NCI-H510A treated with DMSO at 0.1 percent for 48 hours (cell line): ENCODE measurements around the gene IPPK.

Source experiments
- DNase-seq: peaks from one replicate; lab custom pipeline; 2025; lab: John Stamatoyannopoulos, UW

Gene IPPK

GRCh38 chr9:92669890-92670708, at the start of gene IPPK:
IPPK (minus strand) TSS chr9:92670131; CDS start chr9:92669988, 143 bp downstream.
- peak; percentile 94 for DNase-seq

- no peak for DNase-seq
Observed at GRCh38 chr9:92719028-92719647, 49.2 kb upstream of the IPPK start.

GRCh38 chr9:92718086-92719001, 48.4 kb upstream of the IPPK start:
- DNase-seq, result no peak

GRCh38 chr9:92717201-92718085, 47.5 kb upstream of the IPPK start:
- DNase-seq, result no peak

- peak; percentile 19 for DNase-seq
Observed at GRCh38 chr9:92716557-92716956, 46.6 kb upstream of the IPPK start.

GRCh38 chr9:92715488-92716231, 45.7 kb upstream of the IPPK start:
- no peak for DNase-seq

- no peak for DNase-seq
Observed at GRCh38 chr9:92714787-92715487, 45.0 kb upstream of the IPPK start.

GRCh38 chr9:92714016-92714415, 44.1 kb upstream of the IPPK start:
- no peak for DNase-seq

- no peak for DNase-seq
Observed at GRCh38 chr9:92713528-92713927, 43.6 kb upstream of the IPPK start.

- DNase-seq, result no peak
Observed at GRCh38 chr9:92712767-92713166, 42.8 kb upstream of the IPPK start.

GRCh38 chr9:92711844-92712243, 41.9 kb upstream of the IPPK start:
- no peak for DNase-seq

GRCh38 chr9:92711146-92711545, 41.2 kb upstream of the IPPK start:
- DNase-seq, result no peak

- no peak for DNase-seq
Observed at GRCh38 chr9:92710368-92710767, 40.4 kb upstream of the IPPK start.

GRCh38 chr9:92709954-92710353, 40.0 kb upstream of the IPPK start:
- DNase-seq, result no peak

- DNase-seq, result no peak
Observed at GRCh38 chr9:92709240-92709639, 39.3 kb upstream of the IPPK start.

GRCh38 chr9:92707530-92707929, 37.6 kb upstream of the IPPK start:
- DNase-seq, result no peak

GRCh38 chr9:92706218-92706940, 36.4 kb upstream of the IPPK start:
- DNase-seq, result no peak

GRCh38 chr9:92704528-92704927, 34.6 kb upstream of the IPPK start:
- no peak for DNase-seq

- DNase-seq, result no peak
Observed at GRCh38 chr9:92696619-92697018, 26.7 kb upstream of the IPPK start.
